Stimulated activated CD4-positive, alpha-beta T cell treated with anti-CD3 and anti-CD28 coated beads, Interleukin-4, amount 100 ng/mL, for 4 hours (primary cell): ENCODE data around the gene RUNX2.

Experiments used
- DNase-seq, 2 experiments: peaks; one replicate each; pipeline ENCODE4 v3.0.0-alpha.2; 2020

Gene RUNX2

DNA sequence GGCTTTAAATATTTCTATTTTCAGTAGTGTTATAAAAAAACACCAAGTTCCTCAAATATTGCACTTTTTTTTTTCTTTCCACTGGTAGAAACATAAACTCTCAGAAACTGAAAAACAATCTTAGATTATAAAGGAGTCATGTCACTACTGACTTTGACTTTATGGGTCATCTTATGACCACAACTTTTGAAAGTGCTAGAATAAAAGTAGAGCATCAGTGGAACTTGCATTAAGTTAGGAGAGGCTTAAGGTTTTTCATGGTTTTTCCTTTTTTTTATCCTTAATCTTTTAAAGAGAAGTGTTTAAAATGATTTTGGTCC, 106.2 kb downstream of the RUNX2 start:
- DNase-seq: no peak

DNA sequence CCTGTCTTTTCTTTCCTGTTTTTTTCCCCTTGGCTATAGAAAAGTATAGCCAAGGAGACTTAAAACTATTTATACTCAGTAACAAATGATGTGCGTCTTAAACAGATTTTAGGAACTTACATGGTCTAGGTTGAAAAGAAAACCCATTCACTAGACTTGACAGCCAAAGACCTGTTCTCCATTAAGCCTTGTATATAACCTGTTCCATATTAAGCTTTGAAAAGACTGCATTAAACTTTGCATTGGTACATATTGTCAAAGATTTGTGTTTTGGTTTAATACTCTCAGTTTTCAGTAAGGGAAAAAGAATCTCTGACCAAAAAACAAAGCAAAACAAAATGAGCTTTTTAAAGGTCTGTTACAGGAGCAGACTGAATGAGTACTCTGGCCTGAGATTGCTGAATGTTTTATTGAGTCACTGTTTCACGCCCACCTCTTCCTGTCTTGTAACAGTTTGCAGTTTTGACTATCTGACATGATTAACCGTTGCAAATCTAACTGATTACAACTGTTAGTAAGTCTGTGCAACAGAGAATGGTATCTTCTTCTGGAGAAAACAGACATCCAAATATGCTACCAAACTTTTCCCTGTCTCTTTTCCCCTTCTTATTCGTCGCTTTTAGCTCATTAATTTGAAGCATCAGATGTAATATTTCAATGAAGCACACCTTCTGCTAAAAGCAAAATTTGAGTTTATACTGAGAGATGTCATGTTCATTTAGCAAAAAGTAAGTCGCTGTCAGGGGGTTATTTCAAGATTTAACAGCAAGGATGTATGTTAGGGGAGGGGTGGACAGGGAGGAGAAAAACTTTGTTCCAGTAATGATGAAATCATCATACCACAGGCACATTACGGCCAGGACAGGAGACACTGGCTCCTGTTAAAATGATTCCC, 108.7 kb downstream of the RUNX2 start:
- DNase-seq: peak in 1 of 2 experiments; percentile 44

DNA sequence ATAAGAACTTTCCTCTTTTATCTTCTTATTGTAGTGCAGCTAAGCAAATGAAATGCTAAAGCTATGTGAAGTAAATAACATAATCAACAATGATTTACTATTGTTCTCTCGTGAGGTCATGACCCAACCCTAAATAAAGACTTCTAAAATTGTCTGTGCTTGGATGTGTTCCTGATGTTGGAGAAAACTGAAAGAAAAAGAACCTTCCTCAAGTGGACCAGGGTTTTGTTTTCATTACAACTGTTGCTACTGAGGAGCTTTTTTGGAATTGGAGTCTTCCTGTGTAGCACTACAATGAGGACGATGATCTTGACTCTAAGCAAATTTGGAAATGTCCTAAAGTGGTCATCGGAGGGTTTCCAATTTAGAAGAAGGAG, 109.3 kb downstream of the RUNX2 start:
- no peak for DNase-seq

DNA sequence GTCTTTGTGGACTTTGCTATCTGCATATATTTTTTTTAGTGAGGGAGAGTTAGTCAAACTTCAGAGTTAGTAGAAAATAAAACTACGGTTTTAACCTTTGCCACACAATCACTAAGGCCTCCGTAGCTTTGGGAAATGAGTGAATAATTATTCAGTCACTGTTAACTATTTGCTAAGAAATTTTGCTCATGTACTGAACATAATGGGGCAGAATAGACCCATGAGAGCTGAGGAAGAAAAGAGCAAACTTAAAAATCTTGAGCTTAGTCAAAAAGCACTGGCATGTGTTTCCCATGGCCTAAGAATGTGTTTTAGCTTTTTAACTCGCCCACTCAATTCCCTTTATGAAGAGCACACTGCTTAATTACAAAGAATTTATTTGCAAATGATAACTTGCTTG, 110.0 kb downstream of the RUNX2 start:
- no peak for DNase-seq

- no peak for DNase-seq
Measured at GRCh38 chr6:45438849-45439406, 110.8 kb downstream of the RUNX2 start.

DNA sequence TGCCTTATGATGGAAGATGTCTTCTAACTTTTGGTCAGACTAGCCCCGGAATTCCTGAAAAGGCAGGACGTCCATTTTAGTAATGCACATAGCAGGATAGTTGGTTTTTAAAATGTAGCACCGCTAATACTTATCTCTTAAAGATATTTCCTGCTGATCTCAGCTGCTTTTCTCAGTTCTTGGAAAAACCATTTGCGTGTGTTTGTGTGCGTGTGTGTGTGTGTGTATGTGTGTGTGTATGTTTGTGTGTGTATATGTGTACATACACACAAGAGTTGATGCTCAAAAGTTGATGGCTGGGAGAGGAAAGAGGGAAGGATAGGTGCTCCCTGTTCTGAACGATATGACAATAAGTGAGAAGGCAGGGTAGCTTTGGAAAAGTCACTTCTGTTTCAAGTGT, 111.3 kb downstream of the RUNX2 start:
- no peak for DNase-seq

GRCh38 chr6:45439861-45440388, 111.8 kb downstream of the RUNX2 start:
- DNase-seq: no peak

DNA sequence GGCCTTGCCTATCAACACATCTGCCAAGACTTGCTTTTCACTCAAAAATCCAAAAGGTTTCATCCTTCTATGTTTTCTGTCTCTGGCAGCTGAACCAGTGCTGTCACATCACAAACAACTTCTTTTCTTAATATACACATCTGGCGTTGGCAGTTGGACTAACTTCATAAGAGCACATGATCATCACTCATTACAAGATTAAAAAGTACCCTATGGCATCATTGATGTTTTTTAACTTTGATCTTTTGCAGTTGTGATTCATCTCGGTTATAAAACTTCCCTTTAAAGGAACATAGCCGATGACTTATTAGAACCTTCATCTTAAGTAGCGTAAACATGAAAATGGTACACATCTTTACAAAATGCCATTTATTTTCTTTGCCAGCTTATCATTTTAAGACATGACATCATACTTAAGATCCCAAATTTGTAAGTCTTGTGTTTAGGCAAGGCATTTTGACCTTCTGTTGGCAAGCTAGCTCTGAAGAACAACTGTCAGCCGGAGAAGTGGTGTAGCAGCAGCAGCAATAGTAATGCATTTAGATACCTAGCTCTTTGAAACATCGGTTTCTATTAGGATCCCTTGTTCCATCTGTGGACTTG, 113.8 kb downstream of the RUNX2 start:
- no peak for DNase-seq

DNA sequence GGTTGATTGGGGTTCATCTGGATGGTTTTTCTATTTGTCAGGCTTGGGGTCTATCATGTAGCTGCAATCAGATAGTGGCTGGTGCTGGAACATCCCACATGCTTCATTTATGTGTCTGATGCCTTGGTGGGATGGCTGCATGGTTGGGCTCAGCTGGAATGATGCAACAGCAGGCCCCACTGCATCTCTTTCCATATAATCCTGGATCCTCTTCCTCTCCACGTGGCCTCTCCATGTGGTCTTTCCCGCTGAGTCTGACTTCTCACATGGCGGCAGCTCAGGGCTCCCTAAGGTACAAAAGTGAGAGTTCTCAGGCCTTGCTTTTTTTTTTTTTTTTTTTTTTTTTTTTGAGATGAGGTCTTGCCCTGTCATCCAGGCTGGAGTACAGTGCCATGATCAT, 114.6 kb downstream of the RUNX2 start:
- no peak for DNase-seq

GRCh38 chr6:45445364-45445748, 117.2 kb downstream of the RUNX2 start:
- no peak for DNase-seq

- no peak for DNase-seq
Measured at GRCh38 chr6:45445749-45446549, 117.8 kb downstream of the RUNX2 start.

DNA sequence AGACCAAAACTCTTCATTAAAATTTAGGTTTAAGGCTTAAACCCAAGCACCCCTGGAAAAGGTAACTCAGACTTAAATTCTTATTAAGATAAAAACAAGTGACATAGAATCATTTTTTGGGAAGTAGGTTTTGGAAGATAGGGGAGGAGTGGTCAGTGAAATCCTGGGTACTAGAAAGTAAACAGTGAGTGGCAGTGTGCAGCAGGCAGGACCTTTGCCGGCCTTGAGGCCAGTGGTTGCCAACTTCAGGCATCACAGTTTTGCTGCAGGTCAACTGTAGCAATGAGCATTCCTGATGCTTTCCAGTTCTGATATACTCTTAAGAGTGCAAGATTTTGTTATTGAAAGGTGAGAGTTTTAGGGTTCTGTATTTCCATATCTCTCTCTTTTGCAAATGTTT, 118.9 kb downstream of the RUNX2 start:
- DNase-seq: no peak

GRCh38 chr6:45447716-45448115, 119.6 kb downstream of the RUNX2 start:
- no peak for DNase-seq

- no peak for DNase-seq
Measured at GRCh38 chr6:45448417-45449389, 120.6 kb downstream of the RUNX2 start.

- DNase-seq: no peak
Measured at GRCh38 chr6:45450132-45450531, 122.0 kb downstream of the RUNX2 start.

- no peak for DNase-seq
Measured at GRCh38 chr6:45450831-45451230, 122.7 kb downstream of the RUNX2 start.

- DNase-seq: no peak
Measured at GRCh38 chr6:45454008-45454911, 126.1 kb downstream of the RUNX2 start.

GRCh38 chr6:45455408-45455807, 127.3 kb downstream of the RUNX2 start:
- DNase-seq: no peak

DNA sequence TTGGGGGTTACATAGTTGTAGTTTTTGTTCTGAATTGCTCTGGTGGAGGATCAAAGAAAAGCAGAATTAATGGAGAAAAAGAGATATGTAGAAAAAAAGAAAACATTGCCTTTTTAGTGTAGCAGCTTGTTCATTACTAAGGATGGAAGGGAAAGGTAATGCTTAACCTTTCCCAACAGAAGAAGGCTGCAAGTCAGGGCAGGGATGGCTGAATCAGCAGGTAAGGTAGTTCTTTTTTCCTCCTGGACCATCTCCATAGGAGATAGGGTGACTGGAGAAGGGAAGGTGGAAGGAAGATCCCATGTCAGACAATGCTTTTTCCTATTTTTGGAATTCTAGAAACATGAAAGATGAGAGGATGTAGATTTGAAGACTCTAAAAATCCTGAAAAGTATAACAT, 129.0 kb downstream of the RUNX2 start:
- DNase-seq: no peak

GRCh38 chr6:45458672-45459071, 130.5 kb downstream of the RUNX2 start:
- DNase-seq: no peak

GRCh38 chr6:45460166-45460565, 132.0 kb downstream of the RUNX2 start:
- DNase-seq: no peak
